HCT116 (cell line): ENCODE data around the gene SEC24D.

Experiments used
- CTCF ChIP-seq, 3 experiments: fragments of 200-600 bp in 1 of 3; sonication (generic) in 1 of 3; IDR thresholded peaks in 2 of 3; conservative IDR thresholded peaks in 1 of 3; 2 replicates each; pipeline ENCODE4 v1.5.1; 2012 to 2017; ENCODE audit warnings: low read depth in 2 of 3, low read length in 2 of 3, antibody characterized with exemption in 1 of 3, borderline replicate concordance in 1 of 3, control low read depth in 1 of 3, mild to moderate bottlenecking in 1 of 3, mixed read lengths in 1 of 3, mixed run types in 1 of 3, moderate library complexity in 1 of 3; ENCODE audit not compliant: insufficient read depth in 1 of 3
- EZH2 ChIP-seq: fragments of 200-600 bp; sonication (generic); IDR thresholded peaks from 2 replicates; pipeline ENCODE4 v1.6.1; 2017; ENCODE audit warnings: antibody characterized with exemption, mixed run types
- EZH2phosphoT487 ChIP-seq: fragments of 200-600 bp; IDR thresholded peaks from 2 replicates; pipeline ENCODE4 v1.6.1; 2018; ENCODE audit warnings: antibody characterized with exemption, borderline replicate concordance
- POLR2AphosphoS5 ChIP-seq: IDR thresholded peaks from 2 replicates; pipeline ENCODE4 v1.6.1; 2011; ENCODE audit warnings: mild to moderate bottlenecking, low read depth, low read length, moderate library complexity
- TCF7L2 ChIP-seq: IDR thresholded peaks from 2 replicates; pipeline ENCODE4 v1.7.0; 2011; ENCODE audit warnings: borderline replicate concordance, inconsistent platforms; ENCODE audit not compliant: insufficient read depth, insufficient read length; ENCODE audit errors: extremely low read depth

GRCh38 chr4:118741301-118741855 lies 94.5 kb downstream of the SEC24D start:
- TF ChIP-seq EZH2 (no peak), CTCF (IDR thresholded peaks at IDR 0.05 in 2 of 3, conservative IDR thresholded peaks at IDR 0.05 in 1 of 3; ENCODE audit: borderline replicate concordance in 1 of 3, insufficient read depth in 1 of 3, low read depth in 2 of 3, low read length in 2 of 3) (no peak), EZH2phosphoT487 (no peak), TCF7L2 (no peak), POLR2AphosphoS5 (no peak)
